Activated CD4-positive, alpha-beta T cell treated with anti-CD3 and anti-CD28 coated beads, Interleukin-2, amount 50 U/mL, for 24 hours (primary cell): Measurements from ENCODE around the gene FILIP1L.

Source experiments
- DNase-seq, 2 donors: peaks; one replicate each; pipeline ENCODE4 v3.0.0-alpha.2; 2020; ENCODE audit warnings: low read depth in 1 of 2, low spot score in 1 of 2

The FILIP1L gene

GRCh38 chr3:100045696-100046095 lies 68.6 kb downstream of the FILIP1L start:
- no peak for DNase-seq

DNA sequence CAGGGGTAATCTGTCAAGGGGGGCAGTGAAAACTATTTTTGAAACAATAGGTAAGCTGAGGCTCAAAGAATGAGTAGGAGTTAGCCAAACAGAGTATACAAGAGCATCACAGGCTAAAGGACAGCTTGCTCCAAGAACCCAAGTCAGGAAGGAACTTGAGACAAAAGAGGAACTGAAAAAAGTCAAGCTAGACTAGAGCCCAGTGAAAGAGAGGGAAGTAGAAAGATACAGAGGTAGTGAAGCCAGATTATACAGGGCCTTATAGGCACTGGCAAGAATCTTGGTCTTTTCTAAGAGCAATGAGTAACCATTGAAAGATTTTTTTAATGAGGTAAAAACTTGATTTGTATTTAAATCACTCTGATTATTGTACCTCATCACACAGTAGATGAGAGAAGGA lies 69.9 kb downstream of the FILIP1L start:
- DNase-seq, result no peak

DNA sequence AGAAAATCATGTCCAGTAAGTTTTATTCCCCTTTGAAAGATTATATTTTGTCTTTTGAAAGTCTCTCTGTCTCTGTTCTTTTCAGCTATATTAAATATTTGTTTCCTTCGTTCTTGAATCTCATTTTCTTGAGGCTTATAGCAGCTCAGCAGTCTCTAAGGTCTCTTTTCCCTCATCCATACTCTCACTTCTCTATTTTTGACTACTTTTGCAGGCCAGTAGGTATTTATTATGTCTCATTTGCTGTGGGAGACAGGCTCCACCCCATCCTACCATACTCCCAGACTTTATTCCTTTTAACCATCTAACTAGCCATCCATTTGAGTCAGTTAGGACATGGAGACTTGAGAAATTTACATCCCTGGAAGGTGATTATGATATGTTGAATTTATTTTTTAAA lies 71.0 kb downstream of the FILIP1L start:
- no peak for DNase-seq

DNA sequence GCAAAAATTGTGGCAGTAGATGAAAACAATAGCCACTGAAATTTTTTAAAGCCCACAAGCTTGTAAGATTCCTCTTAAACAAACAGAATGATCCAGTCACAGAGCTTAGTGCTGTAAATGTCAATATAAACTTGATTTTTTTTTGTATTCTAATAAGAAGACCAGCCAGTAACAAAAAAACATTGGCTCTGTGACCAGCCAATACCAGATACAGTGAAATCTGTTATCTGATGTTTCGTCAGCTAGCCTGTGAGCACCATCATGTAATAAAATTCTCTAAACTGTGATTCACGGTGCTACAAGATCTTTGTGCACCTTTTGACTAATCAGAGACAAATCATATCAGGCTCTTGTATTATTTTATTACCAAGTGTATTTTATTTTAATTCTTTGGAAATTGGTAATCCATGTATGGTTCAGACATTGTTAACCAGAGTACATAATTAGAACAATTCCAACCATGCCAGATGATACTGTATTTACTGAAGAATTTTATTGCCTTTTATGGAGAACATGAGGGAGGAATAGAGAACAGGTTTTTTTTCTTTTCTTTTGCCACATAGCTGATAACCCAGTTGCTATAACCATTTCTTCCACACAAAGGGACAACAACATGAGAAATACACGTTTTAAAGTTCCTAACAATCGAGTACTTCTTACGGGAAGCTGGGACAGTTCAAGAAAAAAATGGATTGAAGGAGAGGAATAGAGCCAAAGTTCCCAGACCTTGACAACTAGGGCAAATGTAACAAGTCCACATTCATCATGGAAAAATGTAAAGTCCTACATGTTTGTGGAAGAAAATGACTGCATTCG lies 71.9 kb downstream of the FILIP1L start:
- no peak for DNase-seq

- DNase-seq, result no peak
These were observed 73.0 kb downstream of the FILIP1L start for GRCh38 chr3:100041328-100041749.

DNA sequence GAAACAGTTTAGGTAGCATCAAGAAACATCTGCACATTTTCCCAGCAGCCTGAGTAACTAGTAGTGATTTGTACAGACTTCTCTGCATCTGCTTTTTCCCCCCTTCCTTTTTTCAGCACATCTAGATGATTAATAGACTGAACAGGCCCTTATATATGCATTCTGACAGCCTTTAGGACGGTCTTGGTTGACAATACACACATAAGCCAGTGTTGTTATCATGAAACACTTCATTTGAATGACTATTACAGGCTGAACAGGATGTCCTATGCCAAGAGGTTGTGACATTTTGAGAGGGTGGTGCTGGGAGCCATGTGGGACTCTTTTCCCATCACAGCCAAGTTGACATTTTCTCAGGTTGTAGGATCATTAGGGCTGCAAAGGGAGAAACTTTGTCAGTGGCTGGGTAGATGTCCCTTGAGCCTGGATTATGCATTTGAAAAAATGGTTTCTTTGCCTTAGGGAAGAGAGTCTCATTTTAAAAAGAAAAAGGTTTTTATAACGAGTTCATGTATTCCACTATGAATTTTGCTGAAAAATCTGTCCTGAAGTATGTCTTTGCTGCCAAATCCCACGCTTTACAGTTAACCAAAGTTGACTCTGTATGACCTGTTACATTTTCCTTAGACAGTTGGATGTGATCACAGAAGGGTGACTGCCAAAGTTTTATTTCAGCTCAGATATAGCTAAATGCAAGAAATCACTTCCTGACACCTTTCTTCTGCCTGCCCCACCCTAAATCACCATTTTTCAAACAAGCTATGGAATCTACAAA lies 73.7 kb downstream of the FILIP1L start:
- DNase-seq, result no peak

- no peak for DNase-seq
These were observed 75.2 kb downstream of the FILIP1L start for GRCh38 chr3:100039075-100039474.

- DNase-seq, result no peak
These were observed 80.3 kb downstream of the FILIP1L start for GRCh38 chr3:100033903-100034471.

DNA sequence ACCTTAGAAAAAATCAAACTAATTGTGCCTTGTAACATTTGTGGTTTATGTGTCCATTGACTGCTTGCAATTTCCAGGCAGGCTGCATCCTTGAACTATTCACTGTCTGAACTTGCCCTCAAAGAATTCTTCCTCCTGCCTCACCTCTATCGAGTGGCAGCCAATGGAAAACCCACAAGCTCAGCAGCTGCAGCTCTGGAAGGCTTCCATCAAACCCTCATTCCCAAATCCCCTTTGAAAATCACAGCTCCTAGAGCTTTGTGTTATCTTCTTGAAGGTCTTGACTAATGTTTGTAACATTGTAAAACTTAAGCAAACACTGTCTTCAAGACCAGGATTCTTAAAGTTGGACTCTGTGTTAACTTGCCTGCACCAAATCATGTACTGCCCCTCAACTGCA lies 81.1 kb downstream of the FILIP1L start:
- DNase-seq, result no peak

DNA sequence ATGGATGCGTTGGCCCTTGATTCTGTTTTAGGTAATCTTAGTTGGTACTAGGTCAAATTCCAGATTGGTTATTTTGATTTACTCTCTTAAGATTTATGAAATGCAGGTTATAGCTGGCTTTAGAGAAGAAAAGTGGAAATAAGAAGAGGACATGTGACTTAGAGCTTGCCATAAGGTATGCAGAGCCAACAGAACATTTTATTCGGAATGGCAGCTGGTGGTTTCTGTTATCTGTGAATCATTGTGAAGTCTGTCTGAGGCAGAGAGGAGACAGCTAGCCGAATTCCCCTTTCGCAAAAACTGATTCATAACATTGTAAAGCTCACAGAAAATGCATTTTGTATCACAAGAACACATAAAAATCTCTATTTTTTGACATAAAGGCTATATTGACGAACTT lies 82.1 kb downstream of the FILIP1L start:
- no peak for DNase-seq

- DNase-seq, result no peak
These were observed 83.3 kb downstream of the FILIP1L start for GRCh38 chr3:100030914-100031425.

GRCh38 chr3:100030346-100030745 lies 84.0 kb downstream of the FILIP1L start:
- no peak for DNase-seq

GRCh38 chr3:100029689-100030088 lies 84.6 kb downstream of the FILIP1L start:
- DNase-seq, result no peak

DNA sequence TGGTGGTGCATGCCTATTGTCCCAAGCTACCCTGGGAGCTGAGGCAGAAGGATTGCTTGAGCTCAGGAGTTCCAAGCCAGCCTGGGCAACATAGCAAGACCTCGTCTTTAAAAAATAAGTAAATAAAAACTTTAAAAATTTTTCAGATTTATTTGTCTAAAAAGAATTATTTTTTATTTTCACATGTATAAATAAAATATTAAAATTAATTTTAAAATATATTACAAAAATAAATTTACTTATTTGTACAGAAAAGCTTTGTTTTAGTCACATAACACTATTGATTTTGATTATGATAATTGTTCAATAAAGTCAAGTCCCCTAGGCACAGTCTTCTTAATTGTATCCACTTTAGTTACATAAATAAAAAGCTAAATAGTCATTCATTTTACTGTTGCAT lies 85.2 kb downstream of the FILIP1L start:
- no peak for DNase-seq

- DNase-seq, result no peak
These were observed 87.0 kb downstream of the FILIP1L start for GRCh38 chr3:100027321-100027720.

GRCh38 chr3:100024520-100025303 lies 89.6 kb downstream of the FILIP1L start:
- no peak for DNase-seq

GRCh38 chr3:100023595-100023994 lies 90.7 kb downstream of the FILIP1L start:
- no peak for DNase-seq

DNA sequence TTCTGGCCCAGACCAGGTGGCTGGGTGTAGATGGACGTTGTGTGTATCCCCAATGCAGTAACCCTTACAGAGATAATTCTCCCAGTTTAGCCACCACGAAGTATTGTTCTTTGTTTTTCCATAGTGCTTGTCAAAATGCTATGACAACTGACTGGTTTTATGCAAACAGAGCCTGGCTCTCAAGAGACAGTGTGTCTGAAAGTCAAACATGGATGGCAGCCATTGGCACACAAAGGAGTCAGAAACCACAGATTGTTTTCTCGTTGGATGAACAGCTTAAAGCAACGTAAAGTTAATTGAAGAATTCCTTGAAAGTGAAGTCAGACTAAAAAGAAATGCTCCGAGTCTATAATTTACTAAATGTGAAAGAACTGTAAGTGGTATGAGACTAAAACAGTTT lies 91.2 kb downstream of the FILIP1L start:
- no peak for DNase-seq

- DNase-seq, result no peak
These were observed 91.8 kb downstream of the FILIP1L start for GRCh38 chr3:100022506-100022905.

DNA sequence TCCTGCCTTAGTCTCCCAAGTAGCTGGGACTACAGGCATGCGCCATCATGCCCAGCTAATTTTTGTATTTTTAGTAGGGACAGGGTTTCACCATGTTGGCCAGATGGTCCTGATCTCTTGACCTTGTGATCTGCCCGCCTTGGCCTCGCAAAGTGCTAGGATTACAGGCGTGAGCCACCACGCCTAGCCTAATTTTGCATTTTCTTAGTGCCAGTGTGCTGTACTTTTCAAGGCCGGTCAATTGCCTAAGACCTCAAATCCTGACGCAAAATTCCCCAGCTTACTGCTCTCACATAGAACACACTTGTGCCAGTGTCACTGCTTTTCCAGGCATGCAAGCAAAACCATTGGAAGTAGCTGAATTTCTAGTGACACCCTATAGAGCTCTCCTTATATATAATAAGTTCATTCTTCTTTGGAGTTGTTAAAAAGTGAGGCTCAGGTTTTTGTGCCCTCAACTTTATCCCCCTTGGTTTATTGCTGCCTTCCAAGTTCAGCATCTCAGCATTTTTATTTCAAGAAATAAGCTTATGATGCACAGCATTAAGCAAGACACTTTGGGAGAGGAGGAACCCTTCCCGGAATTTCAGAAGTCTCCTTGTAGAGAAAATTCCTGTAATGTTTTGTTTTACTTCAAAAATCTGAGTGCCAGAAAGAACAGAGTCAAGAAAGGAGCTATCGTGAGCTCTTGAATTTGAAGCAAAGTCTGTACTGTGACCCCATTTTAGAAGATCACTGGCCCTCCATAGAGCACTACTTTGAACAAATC lies 93.2 kb downstream of the FILIP1L start:
- no peak for DNase-seq
